ENCODE data around the gene ENOSF1. TPM values are rescaled to one million over a fixed set of nuclear protein-coding genes. Genes with fewer than 3 reads are reported as not detected.

ENOSF1 gene
- total and polyA plus RNA-seq, 10 of the 15 experiments (the other 5 are each of a cell fraction or from before 2014, with no cell fraction given): 12.5 to 43.3 (median 29.5) TPM

DNA sequence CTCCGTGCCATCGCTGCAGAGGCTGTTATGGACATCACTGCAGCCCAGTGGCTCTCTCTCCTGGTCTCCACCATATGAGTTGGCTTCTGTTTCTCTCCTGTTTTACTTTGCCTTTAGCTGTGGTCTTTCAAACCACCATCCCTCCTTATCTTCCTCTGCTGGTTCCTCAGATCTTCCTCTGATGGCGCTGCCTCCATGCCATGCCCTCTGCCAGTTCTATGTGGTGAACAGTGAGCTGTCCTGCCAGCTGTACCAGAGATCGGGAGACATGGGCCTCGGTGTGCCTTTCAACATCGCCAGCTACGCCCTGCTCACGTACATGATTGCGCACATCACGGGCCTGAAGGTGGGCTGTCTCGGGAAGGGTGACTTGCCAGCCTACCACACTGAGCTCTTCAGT is 41.9 kb downstream of the ENOSF1 start:
- no peak for DNase-seq (ENCODE audit: low read depth, low spot score)
- in situ Hi-C loops (cut with MboI): no loop called here
- no peaks in the 10 kb centered on the region; the same call in 1 of the 2 replicates for H3K4me1 ChIP-seq (ENCODE audit: control insufficient read depth, insufficient read depth, low read length)
- H3K36me3 ChIP-seq (ENCODE audit: control insufficient read depth in 2 of 2, insufficient read depth in 2 of 2, low read length in 1 of 2): peaks cover 17 to 38% of the 10 kb centered on the region in 2 experiments
- ChIA-PET SMC1A (ENCODE audit: uncharacterized antibody, unreplicated experiment) (interaction anchor here (2.0 kb wide), 1 partner anchor 160 kb away, joined by 6 read pairs; no protein-coding TSS in a partner anchor), CTCF (interaction anchor here (1.1 to 1.9 kb wide), 3 partner anchors 46 to 169 kb away, joined by 3 to 7 read pairs (median 5); no protein-coding TSS in a partner anchor), POLR2A (interaction anchor here (0.6 to 1.1 kb wide), 2 partner anchors 8 to 12 kb away, joined by 3 to 4 read pairs; no protein-coding TSS in a partner anchor), RAD21 (ENCODE audit: unreplicated experiment) (no interaction called here)
- H3K27me3 ChIP-seq (replicated peaks in 1 of 2; ENCODE audit: control insufficient read depth in 2 of 2, insufficient read depth in 2 of 2, low read length in 1 of 2): no peaks in the 10 kb centered on the region
- no peak for TF ChIP-seq BACH1 (IDR thresholded peaks at IDR 0.05; ENCODE audit: borderline replicate concordance)
- TF ChIP-seq MTA2 (IDR thresholded peaks at IDR 0.05; ENCODE audit: low read depth): no peak
- TF ChIP-seq POLR2A (IDR thresholded peaks at IDR 0.05; ENCODE audit: low read depth, low read length): peak; percentile 43; the same call in 1 of the 2 replicates
- no peak for TF ChIP-seq NRF1 (conservative IDR thresholded peaks at IDR 0.05; ENCODE audit: low read depth, low read length)
- FAIRE-seq: no peak
- no peak overlapping the region for H3K4me2 ChIP-seq (ENCODE audit: control insufficient read depth, insufficient read depth)
- no peak overlapping the region for H2AFZ ChIP-seq (ENCODE audit: control insufficient read depth, low read depth, low read length)
- H3K79me2 ChIP-seq (ENCODE audit: control insufficient read depth, insufficient read depth, low read length): peaks cover 8% of the 10 kb centered on the region
- 97% methylated on average over 11 of the region's 11 CpGs for whole genome bisulfite sequencing (ENCODE audit: insufficient coverage, insufficient replicate concordance, low lambda C conversion rate, missing lambda C conversion rate)
- intact Hi-C loops (cut with micrococcal nuclease; ENCODE audit: unreplicated experiment): no loop called here
- no peak for ATAC-seq
- no peak overlapping the region for H3K4me3 ChIP-seq
- no peak overlapping the region for H3K27ac ChIP-seq (ENCODE audit: control insufficient read depth, insufficient read depth)
- H3K9me3 ChIP-seq (replicated peaks; ENCODE audit: control insufficient read depth, insufficient read depth, low read length): no peaks in the 10 kb centered on the region; the same call in 2 of the 3 replicates
- no peaks in the 10 kb centered on the region for H4K20me1 ChIP-seq (ENCODE audit: control insufficient read depth, insufficient read depth)
- no peak overlapping the region for H3K9ac ChIP-seq (ENCODE audit: control insufficient read depth, insufficient read depth, low read length)
- BruUV-seq (replicated peaks): no TSS peak

DNA sequence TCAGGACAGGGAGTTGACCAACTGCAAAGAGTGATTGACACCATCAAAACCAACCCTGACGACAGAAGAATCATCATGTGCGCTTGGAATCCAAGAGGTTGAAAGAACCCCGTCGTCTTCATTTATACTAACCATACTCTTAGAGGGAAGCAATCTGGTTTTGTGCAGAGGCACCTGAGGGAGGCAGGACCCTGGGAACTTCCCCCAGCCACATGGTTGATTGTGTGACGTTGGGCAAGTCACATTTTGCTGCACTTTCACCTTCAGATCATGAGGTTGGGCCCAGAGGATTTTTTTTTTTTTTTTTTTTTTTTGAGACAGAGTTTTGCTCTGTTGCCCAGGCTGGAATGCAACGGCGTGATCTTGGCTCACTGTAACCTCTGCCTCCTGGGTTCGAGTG is 43.4 kb downstream of the ENOSF1 start:
- Histone ChIP-seq H3K9me3 (replicated peaks; ENCODE audit: control insufficient read depth, insufficient read depth, low read length) (no peaks in the 10 kb centered on the region; the same call in 2 of the 3 replicates), H3K9ac (ENCODE audit: control insufficient read depth, insufficient read depth, low read length) (no peak overlapping the region), H3K4me2 (ENCODE audit: control insufficient read depth, insufficient read depth) (no peak overlapping the region), H3K27me3 (replicated peaks in 1 of 2; ENCODE audit: control insufficient read depth in 2 of 2, insufficient read depth in 2 of 2, low read length in 1 of 2) (no peaks in the 10 kb centered on the region), H3K79me2 (ENCODE audit: control insufficient read depth, insufficient read depth, low read length) (peaks cover 8% of the 10 kb centered on the region), H3K4me3 (no peak overlapping the region), H4K20me1 (ENCODE audit: control insufficient read depth, insufficient read depth) (no peaks in the 10 kb centered on the region), H2AFZ (ENCODE audit: control insufficient read depth, low read depth, low read length) (no peak overlapping the region), H3K4me1 (ENCODE audit: control insufficient read depth, insufficient read depth, low read length) (no peaks in the 10 kb centered on the region; the same call in 1 of the 2 replicates), H3K27ac (ENCODE audit: control insufficient read depth, insufficient read depth) (no peak overlapping the region), H3K36me3 (ENCODE audit: control insufficient read depth in 2 of 2, insufficient read depth in 2 of 2, low read length in 1 of 2) (peaks cover 17 to 33% of the 10 kb centered on the region in 2 experiments)
- BruUV-seq (replicated peaks): no TSS peak
- FAIRE-seq (no peak), DNase-seq (ENCODE audit: low read depth, low spot score) (no peak), ATAC-seq (peak; percentile 53)
- ChIA-PET SMC1A (ENCODE audit: uncharacterized antibody, unreplicated experiment) (interaction anchor here (1.4 kb wide), 1 partner anchor 161 kb away, joined by 4 read pairs; no protein-coding TSS in a partner anchor), CTCF (no interaction called here), POLR2A (no interaction called here), RAD21 (ENCODE audit: unreplicated experiment) (interaction anchor here (0.7 kb wide), 1 partner anchor 9 kb away, joined by 3 read pairs; no protein-coding TSS in a partner anchor)
- intact Hi-C loops (cut with micrococcal nuclease; ENCODE audit: unreplicated experiment) (no loop called here), in situ Hi-C loops (cut with MboI) (no loop called here)
- 77% methylated on average over 6 of the region's 8 CpGs for WGBS (ENCODE audit: insufficient coverage, insufficient replicate concordance, low lambda C conversion rate, missing lambda C conversion rate)
- TF ChIP-seq, protein P1, sequence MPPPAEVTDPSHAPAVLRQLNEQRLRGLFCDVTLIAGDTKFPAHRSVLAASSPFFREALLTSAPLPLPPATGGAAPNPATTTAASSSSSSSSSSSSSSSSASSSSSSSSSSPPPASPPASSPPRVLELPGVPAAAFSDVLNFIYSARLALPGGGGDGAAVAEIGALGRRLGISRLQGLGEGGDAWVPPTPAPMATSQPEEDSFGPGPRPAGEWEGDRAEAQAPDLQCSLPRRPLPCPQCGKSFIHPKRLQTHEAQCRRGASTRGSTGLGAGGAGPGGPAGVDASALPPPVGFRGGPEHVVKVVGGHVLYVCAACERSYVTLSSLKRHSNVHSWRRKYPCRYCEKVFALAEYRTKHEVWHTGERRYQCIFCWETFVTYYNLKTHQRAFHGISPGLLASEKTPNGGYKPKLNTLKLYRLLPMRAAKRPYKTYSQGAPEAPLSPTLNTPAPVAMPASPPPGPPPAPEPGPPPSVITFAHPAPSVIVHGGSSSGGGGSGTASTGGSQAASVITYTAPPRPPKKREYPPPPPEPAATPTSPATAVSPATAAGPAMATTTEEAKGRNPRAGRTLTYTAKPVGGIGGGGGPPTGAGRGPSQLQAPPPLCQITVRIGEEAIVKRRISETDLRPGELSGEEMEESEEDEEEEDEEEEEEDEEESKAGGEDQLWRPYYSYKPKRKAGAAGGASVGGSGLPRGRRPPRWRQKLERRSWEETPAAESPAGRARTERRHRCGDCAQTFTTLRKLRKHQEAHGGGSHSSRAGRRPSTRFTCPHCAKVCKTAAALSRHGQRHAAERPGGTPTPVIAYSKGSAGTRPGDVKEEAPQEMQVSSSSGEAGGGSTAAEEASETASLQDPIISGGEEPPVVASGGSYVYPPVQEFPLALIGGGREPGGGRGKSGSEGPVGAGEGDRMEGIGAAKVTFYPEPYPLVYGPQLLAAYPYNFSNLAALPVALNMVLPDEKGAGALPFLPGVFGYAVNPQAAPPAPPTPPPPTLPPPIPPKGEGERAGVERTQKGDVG (CRISPR knock-in tag; IDR thresholded peaks at IDR 0.05): no peak
- TF ChIP-seq ESRRA (IDR thresholded peaks at IDR 0.05; ENCODE audit: low read length) (no peak), CREM (IDR thresholded peaks at IDR 0.05; ENCODE audit: low read depth) (no peak), IRF4 (IDR thresholded peaks at IDR 0.05; ENCODE audit: low read depth, low read length) (no peak), SREBF1 (IDR thresholded peaks at IDR 0.05; ENCODE audit: low read length) (no peak), CBX3 (IDR thresholded peaks at IDR 0.05; ENCODE audit: borderline replicate concordance, low read depth) (no peak), BCL11A (IDR thresholded peaks at IDR 0.05; ENCODE audit: low read depth, low read length) (no peak), ZSCAN29 (IDR thresholded peaks at IDR 0.05) (no peak), SIX5 (IDR thresholded peaks at IDR 0.05; ENCODE audit: low read depth, low read length, severe bottlenecking) (no peak), RB1 (IDR thresholded peaks at IDR 0.05; ENCODE audit: borderline replicate concordance) (no peak), HCFC1 (IDR thresholded peaks at IDR 0.05; ENCODE audit: low read length) (no peak)
- TF ChIP-seq, protein P2, sequence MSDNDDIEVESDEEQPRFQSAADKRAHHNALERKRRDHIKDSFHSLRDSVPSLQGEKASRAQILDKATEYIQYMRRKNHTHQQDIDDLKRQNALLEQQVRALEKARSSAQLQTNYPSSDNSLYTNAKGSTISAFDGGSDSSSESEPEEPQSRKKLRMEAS (IDR thresholded peaks at IDR 0.05; ENCODE audit: low read depth, low read length): no peak
- TF ChIP-seq, protein P3, sequence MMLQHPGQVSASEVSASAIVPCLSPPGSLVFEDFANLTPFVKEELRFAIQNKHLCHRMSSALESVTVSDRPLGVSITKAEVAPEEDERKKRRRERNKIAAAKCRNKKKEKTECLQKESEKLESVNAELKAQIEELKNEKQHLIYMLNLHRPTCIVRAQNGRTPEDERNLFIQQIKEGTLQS (IDR thresholded peaks at IDR 0.05; ENCODE audit: borderline replicate concordance, extremely low read depth, low read depth, low read length): no peak

Data from GM12878 (cell line).